ENCODE data around the gene SLC66A1. TPM values are rescaled to one million over a fixed set of nuclear protein-coding genes. Genes with fewer than 3 reads are reported as not detected.

Gene SLC66A1
- total RNA-seq, 1 experiment from 2014 or later, result 29.5 TPM

DNA sequence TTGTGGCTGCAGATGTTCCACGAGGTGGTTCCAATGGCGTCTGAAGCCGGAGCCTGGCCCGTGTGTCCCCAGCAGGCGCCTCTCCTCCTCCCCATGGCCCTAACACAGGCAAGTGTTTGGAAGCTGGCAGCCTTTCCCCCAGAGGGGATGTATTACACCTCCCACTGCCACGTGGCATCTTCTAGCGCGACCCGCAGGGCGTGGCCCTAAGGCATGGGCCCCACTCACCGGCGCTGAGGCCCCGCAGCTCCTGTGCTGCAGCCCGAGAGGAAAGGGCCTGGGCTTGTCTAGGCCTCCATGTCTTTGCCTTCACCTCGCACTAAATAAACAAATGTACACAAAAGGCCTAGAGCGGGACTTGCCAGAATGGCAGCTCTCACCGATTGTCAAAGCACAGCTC is 37.9 kb downstream of the SLC66A1 start:
- no peak for DNase-seq
- H3K27me3 ChIP-seq (ENCODE audit: control insufficient read depth, insufficient read depth, low read length), result no peaks in the 10 kb centered on the region
- H3K4me3 ChIP-seq (ENCODE audit: insufficient read depth, low read depth, low read length), result no peak overlapping the region
- H3K36me3 ChIP-seq (replicated peaks; ENCODE audit: control insufficient read depth, insufficient read depth, low read length), result peaks cover 5% of the 10 kb centered on the region

DNA sequence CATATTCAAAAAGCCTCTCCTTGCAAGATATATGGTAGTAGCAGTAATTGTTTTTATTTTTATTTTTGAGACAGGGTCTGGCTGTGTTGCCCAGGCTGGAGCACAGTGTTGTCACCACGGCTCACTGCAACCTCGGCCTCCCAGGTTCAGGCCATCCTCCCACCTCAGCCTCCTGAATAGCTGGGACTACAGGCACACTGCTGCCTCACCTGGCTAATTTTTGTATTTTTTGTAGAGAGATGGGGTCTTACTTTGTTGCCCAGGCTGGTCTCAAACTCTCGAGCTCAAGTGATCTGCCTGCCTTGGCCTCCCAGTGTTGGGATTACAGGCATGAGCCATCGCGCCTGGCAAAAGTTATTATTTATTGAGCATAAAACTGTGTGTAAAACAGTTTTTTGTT is 38.4 kb downstream of the SLC66A1 start:
- Histone ChIP-seq H3K27me3 (ENCODE audit: control insufficient read depth, insufficient read depth, low read length) (no peaks in the 10 kb centered on the region), H3K4me3 (ENCODE audit: insufficient read depth, low read depth, low read length) (no peak overlapping the region), H3K36me3 (replicated peaks; ENCODE audit: control insufficient read depth, insufficient read depth, low read length) (peaks cover 6% of the 10 kb centered on the region)
- DNase-seq, result no peak

DNA sequence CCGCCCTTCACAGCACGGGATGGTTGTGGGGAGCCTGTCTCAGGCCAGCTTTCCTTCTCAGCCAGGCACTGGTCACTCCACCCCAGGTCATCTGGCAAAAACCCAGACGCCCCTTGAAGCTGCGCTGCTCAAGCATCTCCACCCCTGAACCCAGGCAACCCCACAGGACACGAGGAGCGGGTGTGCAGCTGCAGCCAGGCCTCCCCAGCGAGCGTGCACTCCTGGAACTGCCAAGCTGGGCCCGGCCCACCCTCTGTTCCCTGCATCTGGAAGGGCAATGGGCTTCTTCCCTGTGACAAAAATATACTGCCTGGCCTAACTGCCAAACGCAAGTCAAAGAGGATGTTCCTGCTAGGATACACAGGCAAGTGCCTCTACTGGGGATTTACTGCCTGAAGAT is 39.7 kb downstream of the SLC66A1 start:
- Histone ChIP-seq H3K27me3 (ENCODE audit: control insufficient read depth, insufficient read depth, low read length) (no peaks in the 10 kb centered on the region), H3K36me3 (replicated peaks; ENCODE audit: control insufficient read depth, insufficient read depth, low read length) (peaks cover 13% of the 10 kb centered on the region), H3K4me3 (ENCODE audit: insufficient read depth, low read depth, low read length) (no peak overlapping the region)
- DNase-seq, result no peak

DNA sequence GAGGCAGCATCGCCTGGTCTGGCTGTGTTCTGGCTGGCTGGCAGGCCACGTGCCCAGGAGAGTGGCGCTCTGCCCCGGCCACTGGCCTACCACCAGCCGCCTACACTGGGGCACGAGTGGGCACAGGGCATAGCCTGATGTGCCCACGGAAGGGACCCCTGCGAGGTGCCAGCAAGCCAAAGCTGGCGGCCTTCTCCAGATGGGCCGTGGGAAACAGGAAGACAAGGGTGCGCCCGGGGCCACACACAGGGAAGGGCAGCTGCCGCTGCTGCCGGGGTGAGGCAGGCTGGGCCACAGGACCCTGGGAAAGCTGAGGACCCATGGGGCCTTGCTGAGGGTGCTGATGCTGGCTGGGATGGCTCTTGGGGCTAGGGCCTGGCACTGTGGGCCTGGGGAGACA is 40.7 kb downstream of the SLC66A1 start:
- no peak for DNase-seq
- peaks cover 13% of the 10 kb centered on the region for H3K36me3 ChIP-seq (replicated peaks; ENCODE audit: control insufficient read depth, insufficient read depth, low read length)
- H3K27me3 ChIP-seq (ENCODE audit: control insufficient read depth, insufficient read depth, low read length), result no peaks in the 10 kb centered on the region

DNA sequence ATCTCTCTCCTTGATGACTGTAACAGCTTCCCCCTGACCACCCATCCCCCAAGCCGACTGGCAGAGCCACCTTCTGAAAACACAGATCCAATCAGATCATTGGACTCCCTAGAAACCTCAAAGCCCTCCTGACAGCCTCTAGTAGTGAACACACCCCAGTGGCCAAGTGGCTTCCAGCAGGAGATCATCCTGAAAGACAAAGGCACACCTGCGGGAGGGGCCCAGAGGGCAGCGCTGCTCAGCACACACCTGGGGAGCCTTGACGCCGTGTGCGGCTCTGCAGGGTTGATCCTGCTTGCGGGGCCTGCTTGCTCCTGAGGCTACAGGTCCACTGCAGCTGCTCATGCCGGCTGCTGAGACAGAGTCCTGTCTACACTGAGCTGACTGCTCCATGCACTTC is 41.5 kb downstream of the SLC66A1 start:
- H3K27me3 ChIP-seq (ENCODE audit: control insufficient read depth, insufficient read depth, low read length), result no peaks in the 10 kb centered on the region
- no peak overlapping the region for H3K4me3 ChIP-seq (ENCODE audit: insufficient read depth, low read depth, low read length)
- H3K36me3 ChIP-seq (replicated peaks; ENCODE audit: control insufficient read depth, insufficient read depth, low read length), result peaks cover 13% of the 10 kb centered on the region
- DNase-seq, result peak; percentile 94

More for the DNA sequence above, 40.7 kb downstream of the SLC66A1 start:
- no peak overlapping the region for H3K4me3 ChIP-seq (ENCODE audit: insufficient read depth, low read depth, low read length)

DNA sequence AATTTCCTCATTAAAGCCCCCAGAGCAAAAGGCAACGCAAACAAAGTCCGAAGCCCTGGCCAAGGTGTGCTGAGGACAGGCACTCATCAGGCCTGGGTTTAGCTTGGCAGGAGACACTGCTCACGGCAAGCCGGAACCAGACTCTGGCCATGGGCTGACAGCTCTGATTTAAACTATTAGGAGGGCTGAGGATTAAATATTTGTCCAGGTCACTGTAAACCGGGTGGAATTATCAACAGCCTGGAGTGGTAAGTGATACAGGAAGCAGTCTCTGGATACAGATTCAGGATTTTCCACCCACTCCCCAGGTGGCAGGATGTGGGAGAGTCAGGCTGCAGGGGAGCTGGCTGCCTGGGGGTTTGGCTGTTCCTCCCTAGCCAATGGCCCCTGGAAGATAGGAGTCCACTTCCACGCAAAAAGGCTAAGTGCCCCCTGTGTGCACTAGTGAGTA is 42.4 kb downstream of the SLC66A1 start:
- no peak for DNase-seq
- H3K4me3 ChIP-seq (ENCODE audit: insufficient read depth, low read depth, low read length), result no peak overlapping the region
- no peaks in the 10 kb centered on the region for H3K27me3 ChIP-seq (ENCODE audit: control insufficient read depth, insufficient read depth, low read length)
- H3K36me3 ChIP-seq (replicated peaks; ENCODE audit: control insufficient read depth, insufficient read depth, low read length), result peaks cover 13% of the 10 kb centered on the region

DNA sequence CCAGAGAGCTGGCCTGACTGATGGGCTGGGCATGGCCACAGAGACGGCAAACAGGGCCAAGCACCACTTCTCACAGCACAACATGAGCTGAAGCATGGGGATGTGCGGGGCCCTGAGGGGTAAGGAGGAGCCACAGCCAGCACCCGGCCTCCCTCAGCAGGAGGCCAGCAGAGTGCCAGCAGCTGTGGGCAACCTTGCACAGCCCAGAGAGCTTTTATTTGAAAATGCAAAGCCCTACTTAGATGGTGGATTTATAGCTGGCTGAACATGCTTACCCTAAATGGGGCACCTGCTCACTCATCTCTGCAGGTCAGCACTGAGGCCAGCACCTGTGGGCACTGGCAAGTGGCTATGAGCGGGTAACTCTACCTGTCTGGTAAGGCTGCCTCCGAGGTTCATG is 44.1 kb downstream of the SLC66A1 start:
- no peak overlapping the region for H3K4me3 ChIP-seq (ENCODE audit: insufficient read depth, low read depth, low read length)
- no peaks in the 10 kb centered on the region for H3K27me3 ChIP-seq (ENCODE audit: control insufficient read depth, insufficient read depth, low read length)
- peaks cover 13% of the 10 kb centered on the region for H3K36me3 ChIP-seq (replicated peaks; ENCODE audit: control insufficient read depth, insufficient read depth, low read length)
- DNase-seq, result no peak

DNA sequence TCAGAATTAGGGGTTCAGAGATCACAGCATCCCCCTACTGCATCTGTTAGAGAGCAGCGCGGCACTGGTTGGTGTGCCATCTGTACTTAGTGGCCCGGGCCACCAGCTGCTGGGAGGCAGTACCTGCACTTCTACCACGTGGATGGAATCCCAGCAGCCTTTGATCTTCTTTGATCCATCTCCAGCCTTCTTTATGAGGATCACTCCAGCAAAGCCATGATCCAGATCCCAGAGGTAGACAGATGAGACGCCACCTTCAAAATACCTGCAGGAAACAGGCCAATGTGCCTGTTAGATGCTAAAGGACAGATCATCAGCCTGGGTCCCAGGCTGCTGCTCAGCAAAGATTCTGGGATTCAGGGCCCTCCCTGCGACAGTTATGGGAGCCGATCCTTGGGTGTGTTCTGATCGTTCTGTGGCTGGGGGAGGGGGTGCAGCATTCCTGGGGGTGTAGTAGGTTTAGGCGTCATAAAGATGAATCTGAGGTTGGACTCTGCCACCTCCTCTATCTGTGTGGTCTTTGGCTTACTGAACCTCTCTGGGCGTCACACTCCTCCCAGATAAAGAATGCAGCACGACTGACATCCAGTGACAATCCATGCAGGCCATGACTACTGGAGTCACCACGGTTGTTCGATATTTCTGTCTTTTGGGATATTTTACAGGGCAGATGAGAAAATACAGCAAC is 45.3 kb downstream of the SLC66A1 start:
- Histone ChIP-seq H3K4me3 (ENCODE audit: insufficient read depth, low read depth, low read length) (no peak overlapping the region), H3K36me3 (replicated peaks; ENCODE audit: control insufficient read depth, insufficient read depth, low read length) (peaks cover 11% of the 10 kb centered on the region), H3K27me3 (ENCODE audit: control insufficient read depth, insufficient read depth, low read length) (no peaks in the 10 kb centered on the region)
- DNase-seq, result no peak

DNA sequence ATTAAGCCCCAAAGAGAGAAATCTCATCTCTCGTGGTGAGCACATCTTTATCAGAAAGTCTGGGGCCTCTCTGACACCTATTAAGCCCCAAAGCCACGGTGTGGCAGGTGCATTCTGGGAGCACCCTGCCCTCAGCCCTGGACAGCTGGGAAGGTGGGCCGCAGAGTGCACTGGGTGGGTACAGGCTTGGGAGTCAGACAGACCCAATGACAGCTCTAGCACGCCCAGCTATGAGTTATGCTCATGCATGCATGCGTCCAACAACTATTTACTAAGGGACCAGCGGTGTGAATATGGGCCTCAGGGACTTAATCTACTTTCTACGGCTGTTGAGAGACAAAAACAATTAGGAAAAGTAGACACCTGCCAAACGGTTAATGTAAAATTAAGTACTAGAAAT is 46.6 kb downstream of the SLC66A1 start:
- Histone ChIP-seq H3K27me3 (ENCODE audit: control insufficient read depth, insufficient read depth, low read length) (no peaks in the 10 kb centered on the region), H3K36me3 (replicated peaks; ENCODE audit: control insufficient read depth, insufficient read depth, low read length) (peaks cover 8% of the 10 kb centered on the region), H3K4me3 (ENCODE audit: insufficient read depth, low read depth, low read length) (no peak overlapping the region)
- no peak for DNase-seq

DNA sequence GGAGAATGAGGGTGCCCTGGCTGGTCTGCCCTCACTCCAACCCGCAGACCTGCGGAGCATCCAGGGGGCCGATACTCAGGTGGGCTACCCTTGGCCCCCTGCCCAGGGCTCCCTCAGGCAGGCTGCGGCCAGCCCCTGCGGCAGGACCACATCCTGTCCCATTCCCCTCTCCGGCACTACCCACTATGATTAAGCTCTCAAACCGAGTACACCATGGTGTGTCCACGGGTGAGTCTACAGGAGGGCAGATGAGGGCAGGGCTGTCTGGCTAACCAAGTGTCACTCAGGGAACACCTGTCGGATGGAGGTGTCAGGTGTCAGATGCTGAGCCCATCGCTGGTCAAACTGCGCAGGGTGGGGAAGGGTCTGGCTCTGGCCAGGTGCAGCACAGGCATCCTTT is 47.2 kb downstream of the SLC66A1 start:
- no peak overlapping the region for H3K4me3 ChIP-seq (ENCODE audit: insufficient read depth, low read depth, low read length)

DNA sequence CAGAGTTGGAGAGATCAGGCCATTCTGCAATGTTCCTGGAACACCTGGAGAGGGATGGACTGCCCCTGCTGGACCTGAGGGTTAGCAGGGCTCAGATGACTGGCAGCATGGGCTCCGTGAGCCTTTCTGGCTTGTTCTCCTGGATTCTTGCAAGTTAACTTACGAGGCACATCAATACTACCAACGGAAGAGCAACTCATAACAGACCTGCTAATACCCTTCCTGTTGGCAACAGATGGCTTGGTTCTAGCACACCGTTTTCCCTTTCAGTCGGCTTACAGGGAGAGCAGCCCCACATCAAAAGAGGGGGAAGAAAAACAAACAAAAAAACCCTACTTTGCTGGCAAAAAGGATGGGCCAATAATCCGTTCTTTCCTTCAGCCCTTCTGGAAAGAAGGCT is 47.9 kb downstream of the SLC66A1 start:
- Histone ChIP-seq H3K27me3 (ENCODE audit: control insufficient read depth, insufficient read depth, low read length) (no peaks in the 10 kb centered on the region), H3K4me3 (ENCODE audit: insufficient read depth, low read depth, low read length) (no peak overlapping the region), H3K36me3 (replicated peaks; ENCODE audit: control insufficient read depth, insufficient read depth, low read length) (peaks cover 8% of the 10 kb centered on the region)
- no peak for DNase-seq

More for the DNA sequence above, 47.2 kb downstream of the SLC66A1 start:
- no peaks in the 10 kb centered on the region for H3K27me3 ChIP-seq (ENCODE audit: control insufficient read depth, insufficient read depth, low read length)
- H3K36me3 ChIP-seq (replicated peaks; ENCODE audit: control insufficient read depth, insufficient read depth, low read length), result peaks cover 8% of the 10 kb centered on the region
- no peak for DNase-seq

DNA sequence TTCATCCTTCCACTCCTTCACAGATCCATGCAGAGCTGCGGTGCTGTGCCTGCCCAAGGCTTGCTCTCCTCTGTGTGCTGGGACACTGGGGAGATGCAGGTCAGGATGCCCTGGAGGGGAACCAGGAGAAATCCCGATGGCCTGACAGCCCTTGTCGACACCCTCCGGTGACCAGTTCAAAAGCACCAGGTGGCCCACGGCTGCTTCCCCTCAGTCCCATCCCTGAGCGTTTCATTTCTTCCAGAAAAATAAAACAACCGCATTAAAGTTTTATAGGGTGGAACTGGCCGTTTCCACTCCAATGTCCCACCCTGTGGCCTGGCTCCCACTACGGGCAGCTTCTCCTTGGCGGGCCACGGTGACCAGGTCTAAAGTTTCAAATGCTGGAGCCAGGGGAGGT is 48.3 kb downstream of the SLC66A1 start:
- Histone ChIP-seq H3K4me3 (ENCODE audit: insufficient read depth, low read depth, low read length) (no peak overlapping the region), H3K27me3 (ENCODE audit: control insufficient read depth, insufficient read depth, low read length) (no peaks in the 10 kb centered on the region), H3K36me3 (replicated peaks; ENCODE audit: control insufficient read depth, insufficient read depth, low read length) (peaks cover 9% of the 10 kb centered on the region)
- no peak for DNase-seq

DNA sequence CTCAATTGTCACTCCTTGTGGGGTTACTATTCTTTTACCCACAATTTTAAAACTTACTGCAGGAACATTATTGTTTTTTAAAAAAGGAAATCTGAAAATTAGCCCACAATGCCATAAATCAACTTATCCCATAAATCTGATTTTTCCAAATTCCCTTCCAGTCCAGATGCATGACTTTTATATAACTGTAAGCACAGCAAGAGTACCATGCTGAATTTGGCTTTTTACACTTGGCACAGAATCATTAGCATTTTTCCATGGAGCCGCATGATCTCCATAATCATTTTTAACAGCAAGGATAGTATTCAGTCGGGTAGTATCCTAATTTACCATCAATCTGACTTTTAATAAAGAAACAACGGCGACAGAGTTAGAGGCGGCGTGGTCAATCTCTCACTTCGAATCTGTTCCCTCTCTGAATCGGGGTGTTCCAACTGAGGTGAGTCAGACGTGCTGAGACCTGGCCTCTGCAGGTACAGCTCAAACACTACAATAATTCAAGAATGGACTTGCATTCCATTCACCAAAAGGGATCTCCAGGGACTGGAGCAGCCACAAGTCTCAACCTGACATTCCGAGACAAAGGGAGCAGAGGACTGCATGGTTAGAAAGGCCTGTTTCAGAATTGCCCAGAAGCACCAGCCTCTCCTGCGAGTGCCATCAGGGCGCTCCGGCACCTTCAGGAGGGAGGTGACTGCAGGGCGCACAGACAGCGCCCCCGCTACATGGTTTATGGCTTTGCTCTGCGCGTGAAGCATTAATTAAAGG is 48.9 kb downstream of the SLC66A1 start:
- DNase-seq, result no peak
- Histone ChIP-seq H3K27me3 (ENCODE audit: control insufficient read depth, insufficient read depth, low read length) (no peaks in the 10 kb centered on the region), H3K4me3 (ENCODE audit: insufficient read depth, low read depth, low read length) (no peak overlapping the region), H3K36me3 (replicated peaks; ENCODE audit: control insufficient read depth, insufficient read depth, low read length) (peaks cover 6% of the 10 kb centered on the region)

DNA sequence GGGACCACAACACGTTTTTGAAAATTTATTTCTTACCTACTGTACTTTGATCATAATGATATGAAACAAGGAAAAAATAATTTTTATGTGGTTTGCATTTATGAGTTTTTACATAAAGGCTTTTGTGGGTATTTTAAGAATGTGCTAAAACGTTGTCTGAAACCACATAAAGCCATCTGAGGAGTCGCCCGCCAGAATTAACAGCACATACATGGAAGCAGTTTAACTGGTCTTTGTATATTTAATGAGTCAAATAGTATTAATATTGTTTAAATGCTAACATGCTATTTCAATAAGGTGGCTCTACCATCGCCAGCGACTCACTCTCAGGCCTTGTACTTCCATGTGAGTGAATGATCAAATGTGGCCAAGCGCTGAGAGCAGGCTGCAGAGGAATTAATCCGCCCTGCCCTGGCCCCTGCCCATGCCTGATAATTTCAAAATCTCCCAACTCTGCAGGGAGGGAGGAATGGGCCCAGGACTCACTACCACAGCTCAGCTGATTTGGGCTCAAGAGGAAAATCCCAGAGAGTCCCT is 49.6 kb downstream of the SLC66A1 start:
- Histone ChIP-seq H3K4me3 (ENCODE audit: insufficient read depth, low read depth, low read length) (no peak overlapping the region), H3K36me3 (replicated peaks; ENCODE audit: control insufficient read depth, insufficient read depth, low read length) (peaks cover 1% of the 10 kb centered on the region), H3K27me3 (ENCODE audit: control insufficient read depth, insufficient read depth, low read length) (no peaks in the 10 kb centered on the region)
- no peak for DNase-seq

DNA sequence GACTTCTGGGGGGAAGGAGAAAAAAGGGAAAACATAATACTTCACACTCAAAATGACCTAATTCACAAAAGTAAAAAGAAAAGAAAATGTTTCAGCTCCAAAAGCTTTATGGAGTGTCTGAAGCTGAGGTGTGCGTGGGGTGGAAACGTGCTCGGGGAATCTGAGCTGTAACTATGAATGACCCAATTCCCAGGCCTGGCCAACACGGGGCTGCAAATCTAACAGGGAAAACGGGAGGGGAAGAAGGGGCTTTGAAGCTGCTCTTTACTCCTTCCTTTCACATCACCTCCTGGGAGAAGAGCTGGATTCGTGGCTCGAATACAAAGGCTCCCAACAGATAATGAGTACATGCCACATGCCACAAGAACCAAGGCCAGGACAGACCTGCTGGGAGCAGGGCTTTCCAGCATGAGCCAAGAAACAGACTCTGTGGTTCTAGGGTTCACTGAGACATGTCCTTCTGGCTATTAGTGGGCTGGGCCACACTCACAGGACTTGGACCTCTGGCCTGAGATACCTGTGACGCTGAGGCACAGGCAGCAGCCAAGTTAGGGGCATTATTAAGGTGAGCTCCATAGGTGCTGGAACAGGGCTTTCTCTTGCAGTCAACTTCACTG is 51.5 kb downstream of the SLC66A1 start:
- Histone ChIP-seq H3K36me3 (replicated peaks; ENCODE audit: control insufficient read depth, insufficient read depth, low read length) (peaks cover 1% of the 10 kb centered on the region), H3K4me3 (ENCODE audit: insufficient read depth, low read depth, low read length) (no peak overlapping the region), H3K27me3 (ENCODE audit: control insufficient read depth, insufficient read depth, low read length) (no peaks in the 10 kb centered on the region)
- no peak for DNase-seq
